NT2/D1 (cell line): ENCODE measurements around the gene CCDC3.

Experiments
- YY1 ChIP-seq: IDR thresholded peaks from 2 replicates; pipeline ENCODE4 v1.6.1; 2011; ENCODE audit not compliant: insufficient read length, insufficient read depth
- ZNF274 ChIP-seq: IDR thresholded peaks from 2 replicates; pipeline ENCODE4 v1.6.1; 2011; ENCODE audit warnings: mild to moderate bottlenecking, low read depth, low read length

- no peak for TF ChIP-seq ZNF274
- no peak for TF ChIP-seq YY1
These were observed 22.2 kb upstream of the CCDC3 start for GRCh38 chr10:13023754-13024153.
